Activated T-cell treated with anti-CD3 and anti-CD28 coated beads for 4 hours (primary cell): Measurements from ENCODE around the gene DYNLRB1.
"Not testable (repeated sequence)": the region's sequence is repeated elsewhere in the genome, so short reads cannot be mapped to it uniquely, and the experiment has no call there.

Source experiments
- DNase-seq: peaks from one replicate; pipeline ENCODE4 v3.0.0-alpha.2; 2020

Gene DYNLRB1

DNA sequence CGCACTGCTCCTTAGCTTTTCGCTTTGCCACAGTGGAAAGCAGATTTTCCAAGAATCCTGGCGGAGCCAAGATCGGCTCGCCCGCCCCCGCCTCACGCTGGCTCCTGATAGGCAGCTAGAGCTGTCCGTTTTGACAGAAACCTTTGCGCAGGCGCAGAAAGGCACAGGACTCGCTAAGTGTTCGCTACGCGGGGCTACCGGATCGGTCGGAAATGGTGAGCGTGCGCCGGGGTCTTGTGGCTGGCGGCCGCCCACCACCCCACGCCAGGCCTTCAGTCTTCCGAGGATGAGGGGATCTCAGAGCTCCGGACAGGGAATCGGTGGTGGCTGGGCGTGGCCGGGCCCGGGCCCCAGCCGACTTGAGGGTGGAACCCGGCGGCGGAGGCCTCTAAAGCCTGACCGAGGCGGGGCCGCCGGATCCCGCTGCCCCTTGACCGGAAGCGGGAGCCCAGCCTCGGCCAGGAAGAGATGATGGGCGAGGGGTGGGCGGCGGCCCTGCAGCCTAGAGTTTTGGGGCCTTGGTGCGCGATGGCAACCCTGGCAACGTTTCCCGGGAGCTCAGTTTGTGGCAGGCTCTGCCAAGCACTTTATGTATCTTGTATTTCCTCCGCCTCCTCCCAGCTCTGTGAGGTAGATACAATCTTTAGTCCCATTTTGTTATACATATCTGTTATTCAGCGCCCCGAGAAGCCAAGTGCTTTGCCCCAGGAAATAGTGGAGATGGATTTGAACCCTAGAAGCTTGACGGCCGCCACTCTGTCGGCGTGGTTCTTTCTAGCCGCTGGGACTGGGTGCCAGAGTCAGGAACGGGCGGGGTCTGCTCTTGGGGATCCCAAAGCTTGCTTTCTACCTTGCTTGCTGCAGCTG is at the start of gene DYNLRB1:
DYNLRB1 (plus strand) TSS at position 176 of the 867 bp plus-strand sequence; CDS start at position 213, 37 bp downstream.
- DNase-seq, result peak; percentile 93

DNA sequence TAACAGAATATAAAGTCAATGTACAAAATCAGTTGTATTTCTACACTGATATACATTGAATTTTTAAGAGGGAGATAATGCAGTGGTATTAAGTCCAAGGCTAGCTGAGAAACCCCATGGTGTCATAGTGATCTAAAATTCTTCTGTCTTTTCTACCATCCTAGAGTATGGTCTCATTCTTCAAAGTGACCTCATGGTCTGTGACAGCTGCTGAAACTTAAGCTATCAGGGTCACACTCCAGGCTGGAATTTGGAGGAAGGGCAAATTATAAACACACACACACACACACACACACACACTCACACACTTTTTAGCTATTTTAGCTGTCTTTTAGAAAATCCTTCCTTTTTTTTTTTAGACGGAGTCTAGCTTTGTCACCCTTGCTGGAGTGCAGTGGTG is 47.3 kb upstream of the DYNLRB1 start:
- no peak for DNase-seq

DNA sequence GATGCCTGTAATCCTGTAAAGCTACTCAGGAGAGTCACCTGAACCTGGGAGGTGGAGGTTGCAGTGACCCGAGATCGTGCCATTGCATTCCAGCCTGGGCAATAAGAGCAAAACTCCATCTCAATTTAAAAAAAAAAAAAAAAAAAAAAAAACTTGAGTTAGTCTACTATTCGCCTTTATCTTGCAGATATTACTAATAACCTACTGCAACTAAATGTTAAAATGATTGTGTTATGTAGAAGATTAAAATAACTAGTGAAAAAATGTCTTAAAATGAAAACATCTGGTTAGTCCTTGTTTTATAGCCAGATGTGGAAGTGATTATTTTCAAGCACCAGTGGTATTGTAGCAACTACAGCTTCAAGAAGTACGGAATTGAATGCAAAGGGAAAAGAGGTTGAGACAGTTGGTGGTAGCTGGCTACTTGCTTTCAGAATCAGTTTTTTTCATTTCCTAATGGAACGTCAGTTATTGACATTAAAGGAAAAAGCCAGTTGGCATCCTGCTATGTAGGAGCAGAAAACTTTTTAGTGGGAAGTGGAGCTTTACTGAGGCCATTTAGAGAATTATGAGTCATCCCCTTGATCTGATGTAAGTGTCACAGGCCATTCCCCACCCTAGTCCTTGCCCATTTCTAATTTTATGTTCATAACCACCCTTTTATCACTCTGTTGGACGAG is 43.8 kb upstream of the DYNLRB1 start:
- DNase-seq, result no peak

DNA sequence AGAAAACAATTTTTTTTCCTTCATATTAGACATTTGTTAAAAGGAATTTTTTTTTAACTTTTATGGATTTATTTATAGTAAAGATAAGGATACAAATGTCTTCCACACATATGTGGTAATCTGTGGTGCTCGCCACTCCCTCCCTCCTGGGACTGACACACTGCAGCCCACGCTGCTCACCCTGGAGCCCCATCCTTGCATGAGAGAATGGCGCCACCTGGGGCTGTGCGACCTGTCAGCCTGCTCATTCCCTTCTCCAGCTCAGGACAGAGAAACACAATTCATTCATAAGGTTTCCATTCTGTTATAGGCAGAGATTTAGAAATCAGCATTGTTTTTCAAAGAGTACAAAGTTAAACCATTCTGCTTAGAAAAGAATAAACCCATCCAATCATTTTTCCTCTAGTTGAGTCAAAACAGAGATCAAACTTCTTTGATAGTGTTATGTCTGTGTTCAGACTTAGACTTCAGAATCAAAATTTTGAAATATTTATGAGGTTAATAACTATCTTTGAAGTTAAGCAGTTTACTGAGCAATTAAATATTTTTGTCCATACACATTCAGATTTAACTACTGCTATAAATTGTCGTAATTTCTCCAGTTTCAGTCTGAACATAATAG is 42.8 kb upstream of the DYNLRB1 start:
- DNase-seq, result peak; percentile 6

DNA sequence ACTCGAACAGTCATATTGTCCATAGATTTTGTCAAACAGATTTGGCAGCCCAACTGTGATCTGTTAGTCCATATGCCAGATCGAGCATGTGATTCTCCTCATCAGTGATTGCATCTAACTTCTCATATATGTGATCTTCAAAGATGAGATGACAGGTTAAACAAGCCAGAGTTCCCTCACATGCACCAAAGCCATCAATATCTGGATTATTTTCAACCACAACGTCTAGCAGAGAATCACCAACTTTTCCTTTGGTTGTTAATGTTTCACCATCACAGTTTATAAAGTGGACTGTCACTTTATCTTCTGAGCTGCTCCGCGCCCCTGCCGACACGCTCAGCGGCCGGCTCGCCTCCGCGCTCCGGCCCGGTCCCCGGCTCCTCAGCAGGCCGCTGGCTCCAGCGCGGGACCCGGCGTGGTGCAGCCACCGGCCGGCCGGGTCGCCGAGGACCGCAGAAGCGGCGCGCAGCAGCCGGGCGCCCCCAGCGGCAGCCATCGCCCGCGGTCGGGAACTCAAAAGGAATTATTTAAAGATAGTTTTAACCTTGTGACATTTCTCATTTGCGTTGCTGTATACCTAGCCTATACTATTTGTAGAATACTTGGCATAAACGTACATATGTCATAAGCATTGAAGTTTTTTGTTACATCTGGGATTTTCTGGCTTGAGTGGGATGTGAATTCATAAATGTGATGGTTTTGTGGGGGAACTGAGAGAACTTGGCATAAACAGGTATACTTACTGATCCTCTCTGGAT is 40.1 kb upstream of the DYNLRB1 start:
- no peak for DNase-seq

DNA sequence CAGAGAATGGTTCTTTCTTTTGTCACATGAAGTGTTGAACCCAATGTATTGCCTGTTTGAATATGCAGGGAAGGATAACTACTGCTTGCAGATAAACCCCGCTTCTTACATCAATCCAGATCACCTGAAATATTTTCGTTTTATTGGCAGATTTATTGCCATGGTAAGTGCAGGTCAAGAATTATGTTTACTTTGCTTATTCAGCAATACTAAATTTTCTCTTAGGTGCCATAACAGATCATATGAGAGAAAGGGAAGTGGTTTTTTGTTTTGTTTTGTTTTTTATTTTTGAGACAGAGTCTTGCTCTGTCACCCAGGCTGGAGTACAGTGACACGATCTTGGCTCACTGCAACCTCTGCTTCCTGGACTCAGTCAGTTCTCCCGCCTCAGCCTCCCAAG is 36.6 kb upstream of the DYNLRB1 start:
- DNase-seq, result no peak

DNA sequence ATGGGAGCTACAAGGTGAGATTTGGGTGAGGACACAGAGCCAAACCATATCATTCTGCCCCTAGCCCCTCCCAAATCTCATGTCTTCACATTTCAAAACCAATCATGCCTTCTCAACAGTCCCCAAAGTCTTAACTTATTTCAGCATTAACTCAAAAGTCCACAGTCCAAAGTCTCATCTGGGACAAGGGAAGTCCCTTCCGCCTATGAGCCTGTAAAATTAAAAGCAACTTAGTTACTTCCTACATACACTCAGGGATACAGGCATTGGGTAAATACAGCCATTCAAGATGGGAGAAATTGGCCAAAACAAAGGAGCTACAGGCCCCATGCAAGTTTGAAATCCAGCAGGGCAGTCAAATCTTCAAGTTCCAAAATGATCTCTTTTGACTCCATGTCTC is 34.1 kb upstream of the DYNLRB1 start:
- not testable (repeated sequence) for DNase-seq

DNA sequence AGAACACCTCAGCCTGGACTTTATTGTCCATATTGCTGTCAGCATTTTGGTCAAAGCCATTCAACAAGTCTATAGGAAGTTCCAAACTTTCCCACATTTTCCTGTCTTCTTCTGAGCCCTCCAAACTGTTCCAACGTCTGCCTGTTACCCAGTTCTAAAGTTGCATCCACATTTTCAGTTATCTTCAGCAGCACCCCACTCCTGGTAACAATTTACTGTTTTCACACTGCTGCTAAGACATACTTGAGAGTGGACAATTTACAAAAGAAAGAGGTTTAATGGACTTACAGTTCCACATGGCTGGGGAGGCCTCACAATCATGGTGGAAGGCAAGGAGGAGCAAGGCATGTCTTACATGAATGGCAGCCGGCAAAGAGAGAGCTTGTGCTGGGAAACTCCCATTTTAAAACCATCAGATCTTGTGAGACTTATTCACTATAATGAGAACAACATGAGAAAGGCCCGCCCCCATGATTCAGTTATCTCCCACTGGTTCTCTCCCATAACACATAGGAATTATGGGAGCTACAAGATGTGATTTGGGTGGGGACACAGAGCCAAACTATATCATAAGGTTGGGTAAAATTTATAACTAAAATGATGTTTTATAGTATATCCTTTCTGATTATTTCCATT is 32.5 kb upstream of the DYNLRB1 start:
- DNase-seq, result not testable (repeated sequence)

DNA sequence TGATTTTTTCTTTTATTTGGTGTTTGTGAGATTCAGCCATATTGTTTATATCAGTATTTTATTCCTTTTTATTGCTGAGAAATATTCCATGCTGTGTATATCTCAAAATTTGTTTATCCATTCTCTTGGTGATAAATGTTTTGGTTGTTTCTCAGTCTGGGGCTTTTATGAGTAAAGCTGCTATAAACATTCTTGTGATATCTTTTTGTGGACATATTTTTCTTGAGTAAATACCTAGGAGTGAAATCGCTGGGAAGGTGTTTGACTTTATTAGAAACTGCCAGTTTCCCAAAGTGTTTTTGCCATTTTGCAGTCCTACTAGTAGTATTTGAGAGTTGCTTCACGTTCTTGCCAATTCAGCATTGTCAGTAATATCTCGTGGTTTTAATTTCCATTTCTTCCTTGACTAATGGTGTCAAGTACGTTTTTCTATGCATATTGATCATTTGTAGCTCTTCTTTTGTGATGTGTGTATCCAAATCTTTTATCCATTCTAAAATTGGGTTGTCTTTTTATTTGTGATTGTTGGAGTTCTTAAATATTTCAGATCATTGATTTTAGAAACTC is 31.1 kb upstream of the DYNLRB1 start:
- no peak for DNase-seq

DNA sequence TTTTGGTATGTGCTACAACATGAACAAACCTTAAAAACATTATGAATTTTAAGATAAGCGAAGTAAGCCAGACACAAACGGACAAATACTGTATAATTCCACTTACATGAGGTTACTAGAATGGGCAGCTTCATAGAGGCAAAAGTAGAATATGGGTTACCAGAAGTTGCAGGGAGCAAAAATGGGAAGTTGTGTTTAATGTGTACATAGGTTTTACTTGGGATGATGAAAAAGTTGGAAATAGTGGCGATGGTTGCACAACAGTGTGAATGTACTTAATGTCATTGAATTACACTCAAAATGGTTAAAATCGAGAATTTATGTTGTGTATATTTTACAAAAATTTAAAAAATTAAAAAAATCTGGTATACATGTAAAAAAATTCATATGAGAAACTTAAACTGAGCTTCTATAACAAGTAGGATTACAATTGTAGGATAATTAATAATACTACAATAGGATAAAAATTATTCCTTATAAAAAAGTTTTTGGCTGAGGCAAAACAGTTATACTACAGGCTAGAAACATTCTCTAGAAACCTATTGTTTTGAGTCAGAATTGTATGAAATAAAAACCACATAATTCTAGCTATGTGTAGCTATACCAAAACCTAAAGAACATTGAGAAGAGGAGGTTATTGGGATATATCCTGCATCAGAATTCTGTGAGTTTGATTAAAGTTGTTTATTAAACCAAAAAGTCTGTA is 24.8 kb upstream of the DYNLRB1 start:
- DNase-seq, result no peak

DNA sequence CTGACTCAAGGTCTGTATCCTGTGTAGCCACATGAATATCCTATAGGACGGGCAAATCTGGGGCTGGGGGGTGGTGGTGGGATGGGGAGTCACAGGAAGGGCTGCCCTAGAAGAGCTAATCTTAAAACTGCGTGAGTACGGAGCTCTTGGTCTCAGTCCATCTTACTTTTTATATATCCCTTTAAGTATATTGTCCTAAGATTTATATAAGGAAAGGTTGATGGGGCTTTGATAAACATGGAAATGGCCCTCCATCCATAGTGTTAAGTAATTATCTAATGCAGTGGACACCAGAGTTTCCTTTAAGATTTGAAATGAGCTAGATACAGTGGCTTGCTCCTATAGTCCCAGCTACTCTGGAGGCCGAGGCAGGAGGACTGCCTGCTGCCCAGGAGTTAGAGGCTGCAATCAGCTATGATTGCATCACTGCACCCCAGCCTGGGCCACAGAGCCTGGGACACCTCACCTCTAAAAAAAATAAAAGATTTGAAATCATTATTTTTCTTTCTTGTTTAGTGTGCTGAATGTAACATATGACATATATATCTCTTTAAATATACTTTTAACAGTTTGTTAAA is 24.2 kb upstream of the DYNLRB1 start:
- no peak for DNase-seq

DNA sequence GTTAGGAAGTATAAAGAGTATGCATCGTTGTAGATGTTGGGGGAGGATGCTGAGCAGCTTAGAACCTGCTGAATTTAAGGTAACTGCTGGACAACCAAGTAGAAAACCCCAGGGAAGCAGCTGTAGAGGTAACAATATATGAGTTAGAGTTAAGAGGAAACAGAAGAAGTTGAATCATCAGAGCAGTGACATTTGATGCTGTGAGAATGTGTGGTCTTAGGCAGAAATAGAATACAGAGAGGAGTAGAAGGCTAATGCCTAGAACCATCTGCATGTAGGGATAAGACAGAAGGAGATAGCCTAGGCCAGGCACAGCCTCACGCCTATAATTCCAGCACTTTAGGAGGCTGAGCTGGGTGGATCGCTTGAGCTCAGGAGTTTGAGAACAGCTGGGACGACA is 22.6 kb upstream of the DYNLRB1 start:
- no peak for DNase-seq

DNA sequence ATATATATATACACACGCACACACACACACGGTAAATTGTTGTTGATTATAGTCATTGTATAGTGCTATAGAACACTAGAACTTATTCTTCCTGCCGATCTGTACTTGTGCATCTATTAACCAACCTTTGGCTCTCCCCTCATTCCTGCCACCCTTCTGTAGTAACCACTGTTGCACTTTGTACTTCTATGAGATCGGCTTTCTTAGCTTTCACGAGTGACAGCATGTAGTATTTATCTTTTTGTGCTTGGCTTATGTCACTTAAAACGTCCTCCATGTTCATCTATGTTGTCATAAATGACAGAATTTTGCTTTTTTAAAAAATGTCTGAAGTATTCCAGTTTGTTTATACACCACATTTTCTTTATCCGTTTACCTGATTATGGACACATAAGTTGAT is 20.9 kb upstream of the DYNLRB1 start:
- DNase-seq, result no peak

DNA sequence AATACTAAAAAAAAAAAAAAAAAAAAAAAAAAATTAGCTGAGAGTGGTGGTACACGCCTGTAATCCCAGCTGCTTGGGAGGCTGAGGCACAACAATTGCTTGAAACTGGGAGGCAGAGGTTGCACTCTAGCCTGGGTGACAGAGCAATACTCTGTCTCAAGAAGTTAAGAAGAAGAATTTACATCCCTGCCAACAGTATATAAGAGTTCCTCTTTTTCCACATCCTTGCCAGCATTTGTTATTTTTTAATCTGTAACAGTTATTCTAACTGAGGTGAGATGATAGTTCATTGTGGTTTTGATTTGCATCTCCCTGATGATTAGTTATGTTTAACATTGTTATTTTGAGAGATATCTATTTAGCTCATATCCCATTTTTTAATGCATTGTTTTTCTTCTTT is 20.3 kb upstream of the DYNLRB1 start:
- no peak for DNase-seq

DNA sequence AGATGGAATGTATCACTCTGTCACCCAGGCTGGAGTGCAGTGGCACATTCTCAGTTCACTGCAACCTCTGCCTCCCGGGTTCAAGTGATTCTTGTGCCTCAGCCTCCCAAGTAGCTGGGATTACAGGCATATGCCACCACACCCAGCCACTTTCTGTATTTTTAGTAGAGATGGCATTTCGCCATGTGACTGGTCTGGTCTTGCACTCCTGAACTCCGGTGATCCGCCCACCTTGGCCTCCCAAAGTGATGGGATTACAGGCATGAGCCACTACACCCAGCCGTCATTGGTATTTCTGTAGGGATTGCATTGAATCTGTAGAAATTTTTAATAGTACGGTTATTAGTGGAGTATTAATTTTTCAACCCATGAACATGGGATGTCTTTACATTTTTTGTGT is 18.6 kb upstream of the DYNLRB1 start:
- not testable (repeated sequence) for DNase-seq

DNA sequence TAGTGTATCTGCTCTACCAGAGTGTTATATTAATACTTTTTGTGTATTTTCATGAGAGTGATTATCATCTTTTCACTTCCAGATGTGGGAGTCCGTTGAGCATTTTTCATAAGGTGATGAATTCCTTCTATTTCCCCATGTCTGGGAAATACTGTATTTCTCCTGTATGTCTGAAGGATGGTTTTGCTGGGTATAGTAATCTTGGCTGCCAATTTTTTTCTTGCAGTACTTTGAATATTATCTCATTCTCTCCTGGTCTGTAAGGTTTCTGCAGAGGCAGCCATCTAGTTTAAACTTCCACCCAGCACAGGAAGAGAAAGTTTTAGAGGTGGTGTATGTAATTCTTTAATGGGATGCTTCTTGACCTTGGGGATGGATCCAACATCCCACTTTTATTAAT is 15.4 kb upstream of the DYNLRB1 start:
- DNase-seq, result no peak

DNA sequence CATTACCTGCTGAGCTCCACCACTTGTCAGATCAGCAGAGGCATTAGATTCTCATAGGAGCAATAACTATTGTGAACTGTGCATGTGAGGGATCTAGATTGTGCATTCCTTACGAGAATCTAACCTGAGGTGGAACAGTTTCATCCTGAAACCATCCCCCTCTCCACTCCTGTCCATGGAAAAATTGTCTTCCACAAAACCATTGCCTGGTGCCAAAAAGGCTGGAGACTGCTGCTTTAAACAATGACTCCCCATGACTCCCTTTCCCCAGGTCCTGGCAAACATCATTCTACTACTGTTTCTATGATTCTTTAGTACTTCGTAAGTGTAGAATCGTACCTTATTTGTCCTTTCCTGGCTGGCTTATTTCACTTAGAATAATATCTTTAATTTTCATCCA is 9.7 kb upstream of the DYNLRB1 start:
- DNase-seq, result no peak

DNA sequence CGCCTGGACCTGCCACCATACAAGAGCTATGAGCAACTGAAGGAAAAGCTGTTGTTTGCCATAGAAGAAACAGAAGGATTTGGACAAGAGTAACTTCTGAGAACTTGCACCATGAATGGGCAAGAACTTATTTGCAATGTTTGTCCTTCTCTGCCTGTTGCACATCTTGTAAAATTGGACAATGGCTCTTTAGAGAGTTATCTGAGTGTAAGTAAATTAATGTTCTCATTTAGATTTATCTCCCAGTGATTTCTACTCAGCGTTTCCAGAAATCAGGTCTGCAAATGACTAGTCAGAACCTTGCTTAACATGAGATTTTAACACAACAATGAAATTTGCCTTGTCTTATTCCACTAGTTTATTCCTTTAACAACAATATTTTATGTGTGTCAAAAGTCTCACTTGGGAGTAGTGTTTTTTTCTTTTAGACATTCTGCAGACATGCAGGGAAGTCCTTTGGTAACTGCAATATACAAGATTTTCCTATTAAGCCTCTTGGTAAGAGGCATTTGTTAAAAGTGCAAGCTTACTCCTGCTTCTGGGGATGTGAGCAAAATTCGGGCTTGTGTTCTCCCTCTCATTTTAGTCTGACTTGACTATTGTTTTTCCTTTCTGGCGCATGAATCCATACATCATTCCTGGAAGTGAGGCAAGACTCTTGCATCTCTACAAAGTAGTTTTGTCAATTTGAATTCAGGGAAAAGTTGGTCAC is 8.4 kb upstream of the DYNLRB1 start:
- no peak for DNase-seq

DNA sequence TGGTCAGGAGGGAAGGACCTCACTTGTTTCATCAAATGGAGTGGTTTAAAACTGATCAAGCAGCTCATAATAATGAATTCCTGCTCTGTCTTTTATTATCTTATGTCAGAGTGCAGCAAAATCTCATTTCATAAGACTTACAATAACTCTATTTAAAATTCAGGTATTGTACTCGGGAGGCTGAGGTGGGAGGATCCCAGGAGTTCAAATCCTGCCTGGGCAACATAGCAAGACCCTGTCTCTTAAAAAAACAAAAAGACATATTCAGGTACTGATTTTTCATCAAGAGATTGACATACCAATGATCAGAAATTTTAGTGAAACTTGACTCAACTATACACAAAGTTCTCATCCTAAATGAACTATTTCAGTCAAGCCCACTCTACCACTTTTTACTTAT is 5.6 kb upstream of the DYNLRB1 start:
- no peak for DNase-seq

DNA sequence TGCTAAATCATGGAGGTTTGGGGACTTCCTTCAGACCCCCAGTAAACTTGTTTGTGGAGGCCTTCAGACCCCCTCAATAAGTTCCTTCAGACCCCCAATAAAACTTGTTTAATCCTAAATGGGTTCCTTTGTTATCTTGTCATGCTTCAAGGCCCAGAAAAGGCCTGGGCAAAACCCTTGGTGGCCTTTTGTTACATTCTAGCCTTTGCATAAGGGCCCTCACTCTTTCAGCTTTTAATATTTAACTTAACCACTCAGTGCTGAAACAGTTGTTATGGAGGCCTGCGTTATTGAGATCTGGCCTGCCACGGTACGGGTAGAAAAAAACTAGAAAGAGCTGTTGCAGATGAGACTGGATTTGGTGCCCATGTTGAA is 4.3 kb upstream of the DYNLRB1 start:
- DNase-seq, result no peak
